Gastrocnemius medialis (tissue), 4 donors: ENCODE data around the gene MADD.

Source experiments
- POLR2A ChIP-seq, 2 donors: fragments of 450-650 bp; IDR thresholded peaks; one replicate each; pipeline ENCODE4 v1.6.1; 2017; ENCODE audit warnings: antibody characterized with exemption in 2 of 2, mild to moderate bottlenecking in 2 of 2, moderate library complexity in 2 of 2
- TF ChIP-seq, protein P1 (sequence below), 5 experiments: fragments of 450-650 bp in 3 of 5; fragments of 200-600 bp in 2 of 5; sonication (generic) in 2 of 5; IDR thresholded peaks in 4 of 5; conservative IDR thresholded peaks in 1 of 5; 1 replicate in 4 of 5; 2 replicates in 1 of 5; pipeline ENCODE4 v1.5.1; 2016 to 2019; ENCODE audit warnings: antibody characterized with exemption in 5 of 5, mild to moderate bottlenecking in 3 of 5, moderate library complexity in 3 of 5

DNA sequence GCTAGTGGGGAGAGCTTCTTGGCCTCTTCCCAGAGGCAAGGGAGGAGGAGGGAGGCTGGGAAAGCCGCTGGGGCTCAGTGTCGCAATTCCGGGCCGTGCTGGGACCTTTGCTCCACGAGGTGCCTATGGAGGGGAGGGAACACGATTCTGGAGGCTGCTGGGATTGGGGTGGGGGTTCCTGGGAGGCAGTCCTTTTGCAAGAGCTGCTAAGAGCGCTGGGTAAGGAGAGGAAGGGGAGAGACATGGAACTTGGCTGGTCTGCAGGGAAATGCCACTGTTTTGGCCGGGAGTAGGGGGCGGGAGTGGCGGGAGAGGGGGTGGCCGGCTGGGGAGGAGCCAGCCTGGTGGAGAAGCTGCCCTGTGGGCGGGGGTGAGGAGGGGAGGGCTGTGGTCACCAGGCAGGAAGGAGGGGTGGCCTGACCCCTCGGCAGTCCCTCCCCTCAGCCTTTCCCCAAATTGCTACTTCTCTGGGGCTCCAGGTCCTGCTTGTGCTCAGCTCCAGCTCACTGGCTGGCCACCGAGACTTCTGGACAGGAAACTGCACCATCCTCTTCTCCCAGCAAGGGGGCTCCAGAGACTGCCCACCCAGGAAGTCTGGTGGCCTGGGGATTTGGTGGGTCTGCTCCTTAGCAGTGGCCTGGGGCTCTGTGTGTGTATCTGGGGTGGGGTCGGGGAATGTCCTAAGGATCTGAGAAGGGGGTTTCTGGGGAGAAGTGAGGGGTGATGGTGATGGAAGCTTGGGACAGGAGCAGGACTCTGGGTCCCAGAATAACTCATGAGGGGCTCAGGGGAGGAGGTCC lies 12.2 kb upstream of the MADD start, which contains the start of gene NR1H3:
- TF ChIP-seq, protein P1, sequence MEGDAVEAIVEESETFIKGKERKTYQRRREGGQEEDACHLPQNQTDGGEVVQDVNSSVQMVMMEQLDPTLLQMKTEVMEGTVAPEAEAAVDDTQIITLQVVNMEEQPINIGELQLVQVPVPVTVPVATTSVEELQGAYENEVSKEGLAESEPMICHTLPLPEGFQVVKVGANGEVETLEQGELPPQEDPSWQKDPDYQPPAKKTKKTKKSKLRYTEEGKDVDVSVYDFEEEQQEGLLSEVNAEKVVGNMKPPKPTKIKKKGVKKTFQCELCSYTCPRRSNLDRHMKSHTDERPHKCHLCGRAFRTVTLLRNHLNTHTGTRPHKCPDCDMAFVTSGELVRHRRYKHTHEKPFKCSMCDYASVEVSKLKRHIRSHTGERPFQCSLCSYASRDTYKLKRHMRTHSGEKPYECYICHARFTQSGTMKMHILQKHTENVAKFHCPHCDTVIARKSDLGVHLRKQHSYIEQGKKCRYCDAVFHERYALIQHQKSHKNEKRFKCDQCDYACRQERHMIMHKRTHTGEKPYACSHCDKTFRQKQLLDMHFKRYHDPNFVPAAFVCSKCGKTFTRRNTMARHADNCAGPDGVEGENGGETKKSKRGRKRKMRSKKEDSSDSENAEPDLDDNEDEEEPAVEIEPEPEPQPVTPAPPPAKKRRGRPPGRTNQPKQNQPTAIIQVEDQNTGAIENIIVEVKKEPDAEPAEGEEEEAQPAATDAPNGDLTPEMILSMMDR (IDR thresholded peaks at IDR 0.05 in 4 of 5, conservative IDR thresholded peaks at IDR 0.05 in 1 of 5), result peak; percentile 19 to 64 (median 60)
- TF ChIP-seq POLR2A (IDR thresholded peaks at IDR 0.05), result no peak
